Measurements from ENCODE around the gene COL4A1.

The COL4A1 gene

GRCh38 chr13:110269509-110270185 lies 37.3 kb downstream of the COL4A1 start:
- no peak for DNase-seq (ENCODE audit: low read depth)
- no peak for TF ChIP-seq CTCF (IDR thresholded peaks at IDR 0.05; ENCODE audit: control insufficient read depth, extremely low read depth, insufficient read depth)
- H3K4me3 ChIP-seq (ENCODE audit: low read depth, low read length), result no peak overlapping the region

GRCh38 chr13:110268576-110269185 lies 38.3 kb downstream of the COL4A1 start:
- no peak for TF ChIP-seq CTCF (IDR thresholded peaks at IDR 0.05; ENCODE audit: control insufficient read depth, extremely low read depth, insufficient read depth)
- no peak for DNase-seq (ENCODE audit: low read depth)
- no peak overlapping the region for H3K4me3 ChIP-seq (ENCODE audit: low read depth, low read length)

GRCh38 chr13:110268061-110268460 lies 38.9 kb downstream of the COL4A1 start:
- no peak for DNase-seq (ENCODE audit: low read depth)
- TF ChIP-seq CTCF (IDR thresholded peaks at IDR 0.05; ENCODE audit: control insufficient read depth, extremely low read depth, insufficient read depth), result no peak
- H3K4me3 ChIP-seq (ENCODE audit: low read depth, low read length), result no peak overlapping the region

- TF ChIP-seq CTCF (IDR thresholded peaks at IDR 0.05; ENCODE audit: control insufficient read depth, extremely low read depth, insufficient read depth), result no peak
- DNase-seq (ENCODE audit: low read depth), result no peak
- no peak overlapping the region for H3K4me3 ChIP-seq (ENCODE audit: low read depth, low read length)
These were observed 40.0 kb downstream of the COL4A1 start for GRCh38 chr13:110266983-110267382.

GRCh38 chr13:110266431-110266809 lies 40.5 kb downstream of the COL4A1 start:
- DNase-seq (ENCODE audit: low read depth), result no peak
- H3K4me3 ChIP-seq (ENCODE audit: low read depth, low read length), result no peak overlapping the region
- no peak for TF ChIP-seq CTCF (IDR thresholded peaks at IDR 0.05; ENCODE audit: control insufficient read depth, extremely low read depth, insufficient read depth)

- no peak for DNase-seq (ENCODE audit: low read depth)
- no peak for TF ChIP-seq CTCF (IDR thresholded peaks at IDR 0.05; ENCODE audit: control insufficient read depth, extremely low read depth, insufficient read depth)
- H3K4me3 ChIP-seq (ENCODE audit: low read depth, low read length), result no peak overlapping the region
These were observed 41.1 kb downstream of the COL4A1 start for GRCh38 chr13:110265682-110266430.
